ENCODE data around the gene LYPD6.

DNA sequence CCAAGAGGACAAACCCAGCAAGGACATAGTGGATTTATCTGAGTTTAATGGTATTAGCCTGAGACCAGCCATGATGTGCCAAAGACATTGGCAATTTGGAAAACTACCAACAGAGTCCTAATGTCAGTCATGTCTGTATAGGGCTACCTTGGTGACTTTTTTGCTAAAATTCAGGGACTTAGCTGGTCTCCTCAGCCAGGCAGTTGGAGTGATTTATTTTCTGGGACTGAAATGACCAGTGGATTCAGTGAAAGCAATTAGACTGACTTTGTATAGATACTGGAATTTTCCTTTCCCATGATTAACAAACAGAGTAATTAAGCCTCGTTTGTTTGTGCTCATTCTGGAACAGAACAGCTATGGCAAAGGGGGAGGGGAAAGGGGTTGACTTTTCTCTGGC is 55.0 kb downstream of the LYPD6 start:
- TF ChIP-seq, protein P1, sequence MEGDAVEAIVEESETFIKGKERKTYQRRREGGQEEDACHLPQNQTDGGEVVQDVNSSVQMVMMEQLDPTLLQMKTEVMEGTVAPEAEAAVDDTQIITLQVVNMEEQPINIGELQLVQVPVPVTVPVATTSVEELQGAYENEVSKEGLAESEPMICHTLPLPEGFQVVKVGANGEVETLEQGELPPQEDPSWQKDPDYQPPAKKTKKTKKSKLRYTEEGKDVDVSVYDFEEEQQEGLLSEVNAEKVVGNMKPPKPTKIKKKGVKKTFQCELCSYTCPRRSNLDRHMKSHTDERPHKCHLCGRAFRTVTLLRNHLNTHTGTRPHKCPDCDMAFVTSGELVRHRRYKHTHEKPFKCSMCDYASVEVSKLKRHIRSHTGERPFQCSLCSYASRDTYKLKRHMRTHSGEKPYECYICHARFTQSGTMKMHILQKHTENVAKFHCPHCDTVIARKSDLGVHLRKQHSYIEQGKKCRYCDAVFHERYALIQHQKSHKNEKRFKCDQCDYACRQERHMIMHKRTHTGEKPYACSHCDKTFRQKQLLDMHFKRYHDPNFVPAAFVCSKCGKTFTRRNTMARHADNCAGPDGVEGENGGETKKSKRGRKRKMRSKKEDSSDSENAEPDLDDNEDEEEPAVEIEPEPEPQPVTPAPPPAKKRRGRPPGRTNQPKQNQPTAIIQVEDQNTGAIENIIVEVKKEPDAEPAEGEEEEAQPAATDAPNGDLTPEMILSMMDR (conservative IDR thresholded peaks at IDR 0.05), result no peak
- no peak for TF ChIP-seq EZH2 (IDR thresholded peaks at IDR 0.05; ENCODE audit: low read depth)

Measured in PC-9 (cell line).